ENCODE measurements around the gene EHMT1.

- TF ChIP-seq CTCF (IDR thresholded peaks at IDR 0.05; ENCODE audit: insufficient read depth, low read length) (no peak), POLR2AphosphoS5 (IDR thresholded peaks at IDR 0.05; ENCODE audit: low read depth) (no peak), GABPA (IDR thresholded peaks at IDR 0.05; ENCODE audit: low read depth) (no peak)
Measured at GRCh38 chr9:137801023-137801319, 182.2 kb downstream of the EHMT1 start.
